Right hindlimb (tissue), 1 donor: ENCODE data around the gene TCF4.

Experiments used
- DNase-seq: peaks from one replicate; pipeline ENCODE4 v3.0.0-alpha.2; 2018

The TCF4 gene

GRCh38 chr18:55403421-55403949, 184.5 kb downstream of the TCF4 start:
- no peak for DNase-seq

GRCh38 chr18:55402731-55403405, 185.1 kb downstream of the TCF4 start:
- no peak for DNase-seq

GRCh38 chr18:55401638-55402191, 186.3 kb downstream of the TCF4 start:
- DNase-seq, result peak; percentile 84

- no peak for DNase-seq
Measured at GRCh38 chr18:55400590-55401541, 187.1 kb downstream of the TCF4 start.

- no peak for DNase-seq
Measured at GRCh38 chr18:55400081-55400480, 187.9 kb downstream of the TCF4 start.

GRCh38 chr18:55398858-55399257, 189.1 kb downstream of the TCF4 start:
- DNase-seq, result no peak

- DNase-seq, result no peak
Measured at GRCh38 chr18:55396979-55397378, 191.0 kb downstream of the TCF4 start.

GRCh38 chr18:55396267-55396905, 191.6 kb downstream of the TCF4 start:
- DNase-seq, result no peak

- no peak for DNase-seq
Measured at GRCh38 chr18:55395799-55396198, 192.2 kb downstream of the TCF4 start.

GRCh38 chr18:55390898-55391297, 197.1 kb downstream of the TCF4 start:
- DNase-seq, result no peak

- DNase-seq, result no peak
Measured at GRCh38 chr18:55387139-55387984, 200.6 kb downstream of the TCF4 start.

GRCh38 chr18:55386545-55386944, 201.4 kb downstream of the TCF4 start:
- no peak for DNase-seq

GRCh38 chr18:55385770-55386169, 202.2 kb downstream of the TCF4 start:
- no peak for DNase-seq

- no peak for DNase-seq
Measured at GRCh38 chr18:55384551-55385275, 203.3 kb downstream of the TCF4 start.

- no peak for DNase-seq
Measured at GRCh38 chr18:55384115-55384514, 203.9 kb downstream of the TCF4 start.

- DNase-seq, result no peak
Measured at GRCh38 chr18:55382277-55382805, 205.7 kb downstream of the TCF4 start.

GRCh38 chr18:55381277-55381676, 206.7 kb downstream of the TCF4 start:
- no peak for DNase-seq

GRCh38 chr18:55380589-55380988, 207.4 kb downstream of the TCF4 start:
- no peak for DNase-seq

GRCh38 chr18:55376387-55376786, 211.6 kb downstream of the TCF4 start:
- no peak for DNase-seq

GRCh38 chr18:55375930-55376329, 212.1 kb downstream of the TCF4 start:
- no peak for DNase-seq

- no peak for DNase-seq
Measured at GRCh38 chr18:55374741-55375140, 213.3 kb downstream of the TCF4 start.
